Ascending aorta (tissue), 2 donors: Measurements from ENCODE around the gene HECTD1. TPM values are rescaled to one million over a fixed set of nuclear protein-coding genes. Genes with fewer than 3 reads are reported as not detected.
"Not testable (repeated sequence)": the region's sequence is repeated elsewhere in the genome, so short reads cannot be mapped to it uniquely, and the experiment has no call there.

Experiments
- DNase-seq, 2 donors: peaks; one replicate each; pipeline ENCODE4 v3.0.0-alpha.2; 2019; ENCODE audit warnings: low spot score in 2 of 2
- H3K27ac ChIP-seq, 2 donors: fragments of 200-600 bp; sonication (generic); one replicate each; pipeline ENCODE4 v1.5.1; 2016 to 2017; ENCODE audit warnings: mild to moderate bottlenecking in 1 of 2
- H3K27me3 ChIP-seq: fragments of 200-600 bp; sonication (generic); one replicate; pipeline ENCODE4 v1.5.1; 2017
- H3K36me3 ChIP-seq, 2 donors: fragments of 200-600 bp; sonication (generic); one replicate each; pipeline ENCODE4 v1.5.1; 2016
- H3K4me1 ChIP-seq, 2 donors: fragments of 200-600 bp; sonication (generic); one replicate each; pipeline ENCODE4 v1.5.1; 2016 to 2017; ENCODE audit warnings: mild to moderate bottlenecking in 1 of 2
- H3K4me3 ChIP-seq, 2 donors: fragments of 200-600 bp; sonication (generic); one replicate each; pipeline ENCODE4 v1.5.1; 2016 to 2017; ENCODE audit warnings: mild to moderate bottlenecking in 1 of 2
- H3K9me3 ChIP-seq, 2 donors: fragments of 200-600 bp; sonication (generic); one replicate each; pipeline ENCODE4 v1.5.1; 2016
- CTCF ChIP-seq, 3 experiments: fragments of 200-600 bp in 2 of 3; fragments of 450-650 bp in 1 of 3; sonication (generic) in 2 of 3; IDR thresholded peaks; one replicate each; pipeline ENCODE4 v1.5.1; 2016 to 2019; ENCODE audit warnings: antibody characterized with exemption in 3 of 3, mild to moderate bottlenecking in 1 of 3, moderate library complexity in 1 of 3
- intact Hi-C: fragments of 100-400 bp; cut with DNase I; formaldehyde crosslinking; loops from one replicate; pipeline ENCODE4 v1.15.1; 2023
- total RNA-seq: library from RNA; depleted of rRNA; stranded (reverse); fragments of >200 nt; gene quantifications from one replicate; pipeline ENCODE4 v1.1.0, GENCODE V29; 2016

The HECTD1 gene
- total RNA-seq, 1 donor from 2014 or later = 63.6 TPM

- Histone ChIP-seq H3K9me3 (no peaks in the 10 kb centered on the region), H3K27me3 (no peaks in the 10 kb centered on the region), H3K27ac (no peak overlapping the region), H3K4me1 (no peaks in the 10 kb centered on the region), H3K4me3 (no peak overlapping the region), H3K36me3 (no peaks in the 10 kb centered on the region)
- no peak for TF ChIP-seq CTCF (IDR thresholded peaks at IDR 0.05)
- no peak for DNase-seq
- intact Hi-C loops = no loop called here
Observed at GRCh38 chr14:31253746-31254471, 46.3 kb upstream of the HECTD1 start.

- Histone ChIP-seq H3K4me1 (no peaks in the 10 kb centered on the region), H3K36me3 (no peaks in the 10 kb centered on the region), H3K4me3 (no peak overlapping the region), H3K27me3 (no peaks in the 10 kb centered on the region), H3K27ac (no peak overlapping the region), H3K9me3 (no peaks in the 10 kb centered on the region)
- intact Hi-C loops = no loop called here
- no peak for TF ChIP-seq CTCF (IDR thresholded peaks at IDR 0.05)
- DNase-seq = no peak
Observed at GRCh38 chr14:31252865-31253264, 45.3 kb upstream of the HECTD1 start.

- DNase-seq = no peak
- intact Hi-C loops = no loop called here
Observed at GRCh38 chr14:31251028-31251958, 43.7 kb upstream of the HECTD1 start.

GRCh38 chr14:31244626-31245025 lies 37.0 kb upstream of the HECTD1 start:
- intact Hi-C loops = no loop called here
- Histone ChIP-seq H3K27me3 (no peaks in the 10 kb centered on the region), H3K36me3 (no peaks in the 10 kb centered on the region), H3K4me3 (no peak overlapping the region), H3K9me3 (no peaks in the 10 kb centered on the region), H3K4me1 (peaks cover 0 to 4% of the 10 kb centered on the region in 2 donors), H3K27ac (no peak overlapping the region)
- TF ChIP-seq CTCF (IDR thresholded peaks at IDR 0.05) = no peak
- DNase-seq = no peak

More at GRCh38 chr14:31251028-31251958, 43.7 kb upstream of the HECTD1 start:
- H3K27ac ChIP-seq = no peak overlapping the region
- no peak for TF ChIP-seq CTCF (IDR thresholded peaks at IDR 0.05)
- H3K4me1 ChIP-seq = no peaks in the 10 kb centered on the region
- H3K36me3 ChIP-seq = no peaks in the 10 kb centered on the region
- H3K4me3 ChIP-seq = no peak overlapping the region
- no peaks in the 10 kb centered on the region for H3K27me3 ChIP-seq
- no peaks in the 10 kb centered on the region for H3K9me3 ChIP-seq

GRCh38 chr14:31243860-31244259 lies 36.3 kb upstream of the HECTD1 start:
- TF ChIP-seq CTCF (IDR thresholded peaks at IDR 0.05) = no peak
- H3K27ac ChIP-seq = no peak overlapping the region
- H3K4me1 ChIP-seq = peaks cover 0 to 4% of the 10 kb centered on the region in 2 donors
- H3K36me3 ChIP-seq = no peaks in the 10 kb centered on the region
- H3K9me3 ChIP-seq = no peaks in the 10 kb centered on the region
- no peak overlapping the region for H3K4me3 ChIP-seq
- DNase-seq = no peak
- no peaks in the 10 kb centered on the region for H3K27me3 ChIP-seq
- intact Hi-C loops = no loop called here

GRCh38 chr14:31242161-31242940 lies 34.8 kb upstream of the HECTD1 start:
- intact Hi-C loops, H3K27me3 ChIP-seq, H3K9me3 ChIP-seq, H3K36me3 ChIP-seq, DNase-seq, H3K4me1 ChIP-seq: not testable (repeated sequence)
- H3K4me3 ChIP-seq = peak overlapping the region; percentile 32 to 52
- peak overlapping the region in 1 of 2 donors; percentile 7 for H3K27ac ChIP-seq
